ENCODE results near the gene TMUB2.

Gene TMUB2

DNA sequence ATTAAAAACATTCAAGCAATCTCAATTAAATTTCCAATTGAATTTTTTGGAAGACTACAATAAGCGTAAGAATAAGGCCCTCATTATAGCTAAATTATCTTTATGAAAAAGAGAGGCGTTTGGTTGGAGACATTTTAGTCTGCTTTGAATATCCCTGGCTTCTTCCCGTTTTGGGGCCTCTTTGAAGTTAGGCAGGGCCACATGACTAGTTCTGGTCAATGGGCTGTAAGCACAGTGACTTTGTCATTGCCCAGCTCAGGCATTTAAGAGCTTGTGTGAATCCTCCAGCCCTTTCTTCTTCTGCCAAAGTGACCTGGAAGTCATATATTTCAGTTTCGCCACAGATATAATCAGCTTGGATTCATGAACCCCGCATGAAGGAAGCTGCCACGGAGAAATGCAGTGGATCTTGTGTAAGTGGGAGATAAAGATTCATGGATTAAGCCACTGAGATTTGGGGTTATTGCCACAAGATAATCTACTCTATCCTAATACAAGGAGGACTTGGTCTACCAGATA, 54.4 kb downstream of the TMUB2 start:
- Histone ChIP-seq H3K9ac (ENCODE audit: low read length in 2 of 2) (no peak overlapping the region), H3K27ac (ENCODE audit: low read length) (no peak overlapping the region), H3K9me3 (ENCODE audit: control insufficient read depth in 2 of 2, low read length in 2 of 2) (no peaks in the 10 kb centered on the region), H3K4me3 (ENCODE audit: low read length in 2 of 2) (no peak overlapping the region), H3K27me3 (ENCODE audit: control insufficient read depth in 1 of 2, insufficient read depth in 2 of 2, low read length in 2 of 2) (peaks cover 0 to 2% of the 10 kb centered on the region in 2 donors), H3K36me3 (ENCODE audit: control insufficient read depth in 2 of 2, insufficient read depth in 2 of 2, low read length in 2 of 2) (no peaks in the 10 kb centered on the region), H3K4me1 (ENCODE audit: control insufficient read depth, insufficient read depth, low read length) (no peaks in the 10 kb centered on the region)
